GM12878 (cell line): ENCODE data around the gene HSPB7. TPM values are rescaled to one million over a fixed set of nuclear protein-coding genes. Genes with fewer than 3 reads are reported as not detected.

Experiments
- ATAC-seq: fragments of 200-7000 bp; cut with Tn5 transposase; 3 replicates; pipeline ENCODE4 v1.9.1; 2020; ENCODE audit warnings: mild to moderate bottlenecking, moderate library complexity
- BruUV-seq: library from RNA; stranded (reverse); fragments of 400-500 nt; replicated peaks from 2 replicates; lab custom pipeline; 2021; lab: Mats Ljungman, UMichigan
- CTCF ChIA-PET: fragments of 300-600 bp; sonication (Branson Sonifier 250); formaldehyde crosslinking; extraction: SDS; loops from one replicate; lab custom pipeline; 2021; ENCODE audit warnings: inconsistent platforms; lab: Yijun Ruan, JAX
- POLR2A ChIA-PET: fragments of 350-600 bp; formaldehyde crosslinking; extraction: SDS; loops from one replicate; lab custom pipeline; 2021; ENCODE audit warnings: inconsistent platforms; lab: Charles Lee
- RAD21 ChIA-PET: fragments of 300-600 bp; sonication (Branson Sonifier 250); formaldehyde crosslinking; loops from one replicate; lab custom pipeline; 2023; ENCODE audit warnings: antibody characterized with exemption; ENCODE audit not compliant: unreplicated experiment; lab: Charles Lee
- SMC1A ChIA-PET: fragments of 300-600 bp; sonication (Branson Sonifier 250); formaldehyde crosslinking; loops from one replicate; lab custom pipeline; 2023; ENCODE audit not compliant: unreplicated experiment, uncharacterized antibody; lab: Charles Lee
- DNase-seq: peaks from one replicate; pipeline ENCODE4 v3.0.0-alpha.2; 2011; ENCODE audit warnings: low read depth, low spot score
- FAIRE-seq: peaks from 3 replicates; lab custom pipeline; 2011; peaks lifted over from hg19 to GRCh38; lab: Jason Lieb, UNC
- H2AFZ ChIP-seq: 2 replicates; pipeline ENCODE4 v1.6.0; 2011; ENCODE audit warnings: low read depth, low read length, control low read depth; ENCODE audit not compliant: control insufficient read depth
- H3K27ac ChIP-seq: 2 replicates; pipeline ENCODE4 v1.5.1; 2011; ENCODE audit warnings: control low read depth; ENCODE audit not compliant: control insufficient read depth, insufficient read depth
- H3K27me3 ChIP-seq, 2 experiments: replicated peaks in 1 of 2; 2 replicates each; pipeline versions ENCODE4 v1.6.0 to v1.6.1; 2011; ENCODE audit warnings: low read length in 1 of 2; ENCODE audit not compliant: control insufficient read depth in 2 of 2, insufficient read depth in 2 of 2
- H3K36me3 ChIP-seq, 2 experiments: 2 replicates each; pipeline ENCODE4 v1.5.1; 2011; ENCODE audit warnings: low read length in 1 of 2; ENCODE audit not compliant: control insufficient read depth in 2 of 2, insufficient read depth in 2 of 2
- H3K4me1 ChIP-seq: 2 replicates; pipeline ENCODE4 v1.6.1; 2011; ENCODE audit warnings: mild to moderate bottlenecking, low read length, moderate library complexity, mixed read lengths; ENCODE audit not compliant: control insufficient read depth, insufficient read depth
- H3K4me2 ChIP-seq: 2 replicates; pipeline ENCODE4 v1.6.0; 2011; ENCODE audit warnings: control low read depth; ENCODE audit not compliant: control insufficient read depth, insufficient read depth
- H3K4me3 ChIP-seq: fragments of 200-600 bp; sonication (generic); 2 replicates; pipeline ENCODE4 v1.5.1; 2016
- H3K79me2 ChIP-seq: 2 replicates; pipeline ENCODE4 v1.6.0; 2011; ENCODE audit warnings: low read length; ENCODE audit not compliant: control insufficient read depth, insufficient read depth
- H3K9ac ChIP-seq: 2 replicates; pipeline ENCODE4 v1.8.0; 2011; ENCODE audit warnings: low read length, control low read depth, mixed read lengths; ENCODE audit not compliant: control insufficient read depth, insufficient read depth
- H3K9me3 ChIP-seq: replicated peaks from 3 replicates; pipeline ENCODE4 v1.5.1; 2011; ENCODE audit warnings: mild to moderate bottlenecking, low read length; ENCODE audit not compliant: control insufficient read depth, insufficient read depth
- H4K20me1 ChIP-seq: 2 replicates; pipeline ENCODE4 v1.6.0; 2011; ENCODE audit not compliant: control insufficient read depth, insufficient read depth
- IKZF1 ChIP-seq: fragments of 450-650 bp; conservative IDR thresholded peaks from 2 replicates; pipeline ENCODE4 v1.6.1; 2017; ENCODE audit warnings: antibody characterized with exemption, mild to moderate bottlenecking
- MAX ChIP-seq: IDR thresholded peaks from 2 replicates; pipeline ENCODE4 v1.6.1; 2012; ENCODE audit warnings: low read depth, low read length, improper control_type of control experiment
- MEF2A ChIP-seq: IDR thresholded peaks from 2 replicates; pipeline ENCODE4 v1.6.1; 2011; ENCODE audit warnings: low read depth, mild to moderate bottlenecking, low read length, moderate library complexity; ENCODE audit not compliant: insufficient read depth
- NR2F1 ChIP-seq: fragments of 450-650 bp; conservative IDR thresholded peaks from 2 replicates; pipeline ENCODE4 v1.6.1; 2017; ENCODE audit warnings: mild to moderate bottlenecking
- POLR2AphosphoS2 ChIP-seq: IDR thresholded peaks from 2 replicates; pipeline ENCODE4 v1.6.1; 2011; ENCODE audit warnings: low read depth, mild to moderate bottlenecking, low read length, improper control_type of control experiment, moderate library complexity
- RAD51 ChIP-seq: fragments of 450-650 bp; IDR thresholded peaks from 2 replicates; pipeline ENCODE4 v1.6.1; 2016; ENCODE audit warnings: moderate library complexity, mild to moderate bottlenecking, inconsistent platforms
- YBX1 ChIP-seq: fragments of 450-650 bp; IDR thresholded peaks from 2 replicates; pipeline ENCODE4 v1.6.1; 2016; ENCODE audit warnings: antibody characterized with exemption
- ZNF687 ChIP-seq: fragments of 450-650 bp; IDR thresholded peaks from 2 replicates; pipeline ENCODE4 v1.6.1; 2017; ENCODE audit warnings: mild to moderate bottlenecking, moderate library complexity
- WGBS: methylation state at CpG from one replicate; pipeline ENCODE4 v1.1.6; 2016; ENCODE audit warnings: low lambda C conversion rate; ENCODE audit not compliant: insufficient replicate concordance, insufficient coverage; ENCODE audit errors: missing lambda C conversion rate; 5-methylcytosine and 5-hydroxymethylcytosine counted together
- in situ Hi-C: fragments of 300-500 bp; cut with MboI; formaldehyde crosslinking; loops from 9 replicates; pipeline ENCODE4 v1.14.3; 2018; ENCODE audit warnings: mixed read lengths
- intact Hi-C: fragments of 100-400 bp; cut with micrococcal nuclease; formaldehyde crosslinking; loops from one replicate; pipeline ENCODE4 v1.14.2; 2022; ENCODE audit not compliant: unreplicated experiment
- polyA plus RNA-seq, 11 experiments: library from polyadenylated mRNA; depleted of rRNA in 4 of 11; unstranded in 6 of 11; stranded (reverse) in 5 of 11; fragments of >200 nt; fragmentation: Nextera tagmentation in 4 of 11; fragmentation: Illumina TruSeq in 1 of 11; extraction: Ambion mirVana in 4 of 11; extraction: Trizol in 1 of 11; gene quantifications; 1 replicate in 1 of 11; 2 replicates in 10 of 11; pipeline versions ENCODE4 v1.2.1 to v1.2.3, GENCODE V29; 2011 to 2016; ENCODE audit warnings: inconsistent platforms in 2 of 11, missing spikeins in 2 of 11, low read depth in 1 of 11
- total RNA-seq, 4 experiments: library from RNA; depleted of rRNA in 3 of 4; stranded (reverse); fragments of >200 nt in 3 of 4; fragmentation: Illumina TruSeq in 1 of 4; extraction: Trizol in 1 of 4; gene quantifications; 2 replicates each; pipeline versions ENCODE4 v1.2.1 to v1.2.3, GENCODE V29; 2013 to 2021

Gene HSPB7
- total and polyA plus RNA-seq, 10 of the 15 experiments (the other 5 are each of a cell fraction or from before 2014, with no cell fraction given): 0.34 TPM; not detected in 9

- in situ Hi-C loops: no loop called here
- no peak overlapping the region for H3K27ac ChIP-seq
- DNase-seq (no peak), FAIRE-seq (no peak), ATAC-seq (peak; percentile 8)
- POLR2A ChIA-PET: interaction anchor here (0.5 kb wide), 2 partner anchors 263 to 423 kb away, joined by 3 read pairs; no protein-coding TSS in a partner anchor
- RAD21 ChIA-PET: interaction anchor here (0.8 to 1.3 kb wide), 4 partner anchors 11 to 180 kb away, joined by 3 to 4 read pairs (median 3); no protein-coding TSS in a partner anchor
- SMC1A ChIA-PET: no interaction called here
- peaks cover 33% of the 10 kb centered on the region for H3K4me1 ChIP-seq
- H3K4me3 ChIP-seq: no peak overlapping the region
- H3K79me2 ChIP-seq: no peaks in the 10 kb centered on the region
- no peaks in the 10 kb centered on the region for H3K36me3 ChIP-seq
- no peaks in the 10 kb centered on the region for H4K20me1 ChIP-seq
- WGBS: 23% methylated on average over 16 of the region's 17 CpGs
- TF ChIP-seq POLR2AphosphoS2 (no peak), ZNF687 (peak; percentile 78), IKZF1 (peak; percentile 11; the same call in 1 of the 2 replicates), MEF2A (0 out of 2 replicates have a peak, but pooled peaks have one; percentile 5), MAX (0 out of 2 replicates have a peak, but pooled peaks have one; percentile 26), NR2F1 (peak; percentile 39; the same call in 1 of the 2 replicates), YBX1 (no peak), RAD51 (peak; percentile 25; the same call in 1 of the 2 replicates)
- H3K4me2 ChIP-seq: no peak overlapping the region
- no TSS peak for BruUV-seq
- CTCF ChIA-PET: interaction anchor here (1.3 to 1.9 kb wide), 3 partner anchors 40 to 200 kb away, joined by 3 to 5 read pairs (median 4); no protein-coding TSS in a partner anchor
- intact Hi-C loops: no loop called here
- peak overlapping the region; percentile 24 for H2AFZ ChIP-seq
- no peaks in the 10 kb centered on the region for H3K27me3 ChIP-seq
- no peaks in the 10 kb centered on the region for H3K9me3 ChIP-seq
- H3K9ac ChIP-seq: no peak overlapping the region
These were observed 3.0 kb downstream of the HSPB7 start for GRCh38 chr1:16014509-16015482.
